ENCODE data around the gene ZFYVE27.
A peak's percentile ranks its signal among the peaks of the same experiment; 100 is the strongest.

Gene ZFYVE27

GRCh38 chr10:97748116-97748515, 11.2 kb downstream of the ZFYVE27 start:
- DNase-seq = no peak

GRCh38 chr10:97752956-97753355, 16.0 kb downstream of the ZFYVE27 start:
- no peak for DNase-seq

- no peak for DNase-seq
Observed at GRCh38 chr10:97754726-97755125, 17.8 kb downstream of the ZFYVE27 start.

- no peak for DNase-seq
Observed at GRCh38 chr10:97755718-97756117, 18.8 kb downstream of the ZFYVE27 start.

- no peak for DNase-seq
Observed at GRCh38 chr10:97757471-97757870, 20.5 kb downstream of the ZFYVE27 start.

GRCh38 chr10:97759158-97759887, 22.4 kb downstream of the ZFYVE27 start:
- DNase-seq = peak; percentile 59

- no peak for DNase-seq
Observed at GRCh38 chr10:97759946-97760345, 23.0 kb downstream of the ZFYVE27 start.

GRCh38 chr10:97760461-97761257, 23.7 kb downstream of the ZFYVE27 start:
- no peak for DNase-seq

GRCh38 chr10:97761331-97761865, 24.5 kb downstream of the ZFYVE27 start:
- DNase-seq = no peak

GRCh38 chr10:97762056-97762455, 25.1 kb downstream of the ZFYVE27 start:
- no peak for DNase-seq

- no peak for DNase-seq
Observed at GRCh38 chr10:97762816-97763215, 25.9 kb downstream of the ZFYVE27 start.

GRCh38 chr10:97763411-97763810, 26.5 kb downstream of the ZFYVE27 start:
- no peak for DNase-seq

- no peak for DNase-seq
Observed at GRCh38 chr10:97763947-97764346, 27.0 kb downstream of the ZFYVE27 start.

GRCh38 chr10:97764519-97764931, 27.6 kb downstream of the ZFYVE27 start:
- no peak for DNase-seq

GRCh38 chr10:97765201-97765600, 28.3 kb downstream of the ZFYVE27 start:
- DNase-seq = no peak

GRCh38 chr10:97766106-97766810, 29.3 kb downstream of the ZFYVE27 start:
- DNase-seq = no peak

GRCh38 chr10:97766996-97767924, 30.3 kb downstream of the ZFYVE27 start:
- DNase-seq = no peak

GRCh38 chr10:97768322-97769315, 31.7 kb downstream of the ZFYVE27 start:
- no peak for DNase-seq

- no peak for DNase-seq
Observed at GRCh38 chr10:97770255-97770654, 33.3 kb downstream of the ZFYVE27 start.

GRCh38 chr10:97771055-97771891, 34.3 kb downstream of the ZFYVE27 start:
- DNase-seq = peak; percentile 32
